Heart left ventricle (tissue), 16 donors: ENCODE results near the gene GSG1L. TPM values are rescaled to one million over a fixed set of nuclear protein-coding genes. Genes with fewer than 3 reads are reported as not detected.

Experiments used
- ATAC-seq, 4 donors: fragments of 200-7000 bp; cut with Tn5 transposase; one replicate each; pipeline ENCODE4 v1.9.1; 2020 to 2022; ENCODE audit warnings: moderate library complexity in 4 of 4, mild to moderate bottlenecking in 3 of 4, moderate number of reproducible peaks in 1 of 4
- DNase-seq, 5 donors: peaks; one replicate each; pipeline ENCODE4 v3.0.0-alpha.2; 2020
- H3K27ac ChIP-seq, 12 donors: fragments of 200-600 bp; sonication (generic) in 4 of 12; one replicate each; pipeline versions ENCODE4 v1.5.0 to v1.8.0; 2016 to 2022; ENCODE audit warnings: mild to moderate bottlenecking in 2 of 12
- H3K27me3 ChIP-seq, 9 donors: fragments of 200-600 bp; sonication (generic) in 2 of 9; one replicate each; pipeline versions ENCODE4 v1.5.1 to v1.8.0; 2016 to 2022; ENCODE audit warnings: mild to moderate bottlenecking in 3 of 9
- H3K36me3 ChIP-seq, 9 donors: fragments of 200-600 bp; sonication (generic) in 2 of 9; one replicate each; pipeline versions ENCODE4 v1.5.0 to v1.8.0; 2018 to 2022; ENCODE audit warnings: mild to moderate bottlenecking in 2 of 9
- H3K4me1 ChIP-seq, 12 donors: fragments of 200-600 bp; sonication (generic) in 4 of 12; one replicate each; pipeline versions ENCODE4 v1.5.0 to v1.8.0; 2016 to 2022; ENCODE audit warnings: mild to moderate bottlenecking in 3 of 12
- H3K4me3 ChIP-seq, 12 donors: fragments of 200-600 bp; sonication (generic) in 4 of 12; one replicate each; pipeline versions ENCODE4 v1.5.0 to v1.8.0; 2017 to 2022; ENCODE audit warnings: mild to moderate bottlenecking in 9 of 12, moderate library complexity in 4 of 12
- H3K9me3 ChIP-seq, 12 donors: fragments of 200-600 bp; sonication (generic) in 4 of 12; one replicate each; pipeline versions ENCODE4 v1.5.0 to v1.8.0; 2016 to 2022; ENCODE audit warnings: mild to moderate bottlenecking in 1 of 12
- CTCF ChIP-seq, 12 donors: fragments of 200-600 bp; sonication (generic) in 4 of 12; IDR thresholded peaks; one replicate each; pipeline versions ENCODE4 v1.5.0 to v1.8.0; 2018 to 2022; ENCODE audit warnings: antibody characterized with exemption in 12 of 12, mild to moderate bottlenecking in 5 of 12
- POLR2A ChIP-seq, 2 donors: fragments of 450-650 bp; IDR thresholded peaks; one replicate each; pipeline ENCODE4 v1.6.1; 2017; ENCODE audit warnings: antibody characterized with exemption in 2 of 2, mild to moderate bottlenecking in 2 of 2, moderate library complexity in 2 of 2
- WGBS, 4 donors: extraction: QIAGEN DNeasy Blood & Tissue Kit in 2 of 4; methylation state at CpG; one replicate each; pipeline versions ENCODE4 v1.1.5 to v1.1.7; 2013 to 2018; 5-methylcytosine and 5-hydroxymethylcytosine counted together
- intact Hi-C, 10 donors: fragments of 100-400 bp; cut with DNase I; formaldehyde crosslinking; loops; one replicate each; pipeline versions ENCODE4 v1.11.1 to v1.14.2; 2022
- polyA plus RNA-seq, 2 donors: library from polyadenylated mRNA; stranded (reverse); fragments of 200-250 nt; gene quantifications; one replicate each; pipeline ENCODE4 v1.2.3, GENCODE V29; 2013
- total RNA-seq, 9 donors: library from RNA; depleted of rRNA in 2 of 9; stranded (reverse); fragments of >200 nt in 2 of 9; fragmentation: NEBNext Ultra II Directional in 3 of 9; extraction: Animal tissue kit (Norgen Biotek cat#: 25700) in 3 of 9; gene quantifications; one replicate each; pipeline versions ENCODE4 v1.1.0 to v1.2.4, GENCODE V29; 2016 to 2023
- donor health status: ischemic (EF 13 %, LVEDD 7.1; RV severe dilation, severe dysfunction).
- donor health status: healthy with polysubstance abuse.
- donor health status: DM: no; HTN: yes; CAD: no.
- donor health status: DM: no; HTN: no; CAD: no.
- donor health status: ischemic (EF 25% LVEDD 6.9; RV normal size, moderate dysfunction).
- donor health status: ischemic (EF 25% LVEDD 5.7; RV mildly dilated, moderate dysfunction).
- donor health status: healthy.
- donor health status: DM: yes; HTN: yes; CAD: no.
- donor health status: ischemic (EF 35%, LVEDD 5.7; RV mildly dilated, moderate dysfunction).
- donor health status: nonischemic (EF 11% LVEDD 7.7; RV severe dilation, severe dysfunction).
- donor health status: DM: yes; HTN: yes; CAD: no.
- donor health status: PGD.
- donor health status: ischemic (EF 29% LVEDD 5.4; RV normal size, mild dysfunction).
- donor health status: nonischemic (EF 23%, LVEDD 6.1; RV moderate dilation, normal function).

GSG1L gene
- total and polyA plus RNA-seq, 11 donors, result 0.11 to 8.7 (median 1.8) TPM; not detected in 4

DNA sequence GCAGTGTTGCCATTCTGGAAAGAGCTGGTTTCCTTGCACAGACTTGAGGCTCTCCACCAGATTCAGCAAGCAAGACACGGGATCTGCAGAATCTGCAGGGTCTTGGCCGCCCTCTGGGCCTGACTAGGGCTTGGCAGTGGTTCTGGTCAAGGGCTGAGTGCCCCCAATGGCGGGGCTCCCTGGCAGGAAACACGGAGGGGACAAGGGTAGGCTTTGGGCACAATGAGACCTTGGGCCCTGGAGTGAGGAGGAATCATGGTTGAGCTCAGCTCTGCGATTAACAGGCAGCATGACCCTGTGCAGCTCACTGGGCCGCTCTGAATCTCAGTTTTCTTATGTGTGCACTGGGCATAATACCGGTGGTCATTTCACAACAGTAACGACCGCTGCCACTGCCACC is 249.9 kb downstream of the GSG1L start:
- 88 to 95% (median 90%) methylated on average over 9 of the region's 9 CpGs for WGBS, 4 donors
- no peaks in the 10 kb centered on the region for H3K4me1 ChIP-seq
- no peak for ATAC-seq
- no peaks in the 10 kb centered on the region for H3K36me3 ChIP-seq
- intact Hi-C loops, result no loop called here
- no peak for DNase-seq
- no peak overlapping the region for H3K4me3 ChIP-seq
- TF ChIP-seq CTCF (IDR thresholded peaks at IDR 0.05), result no peak
- TF ChIP-seq POLR2A (IDR thresholded peaks at IDR 0.05), result no peak
- peaks cover 0 to 13% (median 0%) of the 10 kb centered on the region in 9 donors for H3K27me3 ChIP-seq
- peaks cover 0 to 5% (median 0%) of the 10 kb centered on the region in 12 donors for H3K9me3 ChIP-seq
- no peak overlapping the region for H3K27ac ChIP-seq

GRCh38 chr16:27811881-27812280 is 251.6 kb downstream of the GSG1L start:
- H3K9me3 ChIP-seq, result peaks cover 0 to 5% (median 0%) of the 10 kb centered on the region in 12 donors
- intact Hi-C loops, result no loop called here

GRCh38 chr16:27806986-27807385 is 256.5 kb downstream of the GSG1L start:
- DNase-seq (no peak), ATAC-seq (no peak)
- H3K4me1 ChIP-seq, result no peaks in the 10 kb centered on the region
- H3K4me3 ChIP-seq, result no peak overlapping the region
- peaks cover 0 to 15% (median 0%) of the 10 kb centered on the region in 9 donors for H3K27me3 ChIP-seq
- TF ChIP-seq CTCF (IDR thresholded peaks at IDR 0.05) (no peak), POLR2A (IDR thresholded peaks at IDR 0.05) (no peak)
- 55 to 60% (median 59%) methylated on average over 5 of the region's 5 CpGs for WGBS, 4 donors
- intact Hi-C loops, result no loop called here
- H3K9me3 ChIP-seq, result peaks cover 0 to 5% (median 0%) of the 10 kb centered on the region in 12 donors
- H3K27ac ChIP-seq, result no peak overlapping the region
- H3K36me3 ChIP-seq, result no peaks in the 10 kb centered on the region

More at GRCh38 chr16:27811881-27812280, 251.6 kb downstream of the GSG1L start:
- DNase-seq (no peak), ATAC-seq (no peak)
- Histone ChIP-seq H3K27ac (no peak overlapping the region), H3K36me3 (no peaks in the 10 kb centered on the region), H3K27me3 (peaks cover 0 to 3% (median 0%) of the 10 kb centered on the region in 9 donors), H3K4me1 (no peaks in the 10 kb centered on the region), H3K4me3 (no peak overlapping the region)
- WGBS, 4 donors, result 73 to 87% (median 76%) methylated on average over 3 of the region's 3 CpGs
- TF ChIP-seq CTCF (IDR thresholded peaks at IDR 0.05) (no peak), POLR2A (IDR thresholded peaks at IDR 0.05) (no peak)

GRCh38 chr16:27806388-27806787 is 257.1 kb downstream of the GSG1L start:
- Histone ChIP-seq H3K9me3 (peaks cover 0 to 5% (median 0%) of the 10 kb centered on the region in 12 donors), H3K36me3 (no peaks in the 10 kb centered on the region), H3K27ac (no peak overlapping the region), H3K4me3 (no peak overlapping the region), H3K4me1 (no peaks in the 10 kb centered on the region), H3K27me3 (peaks cover 0 to 15% (median 0%) of the 10 kb centered on the region in 9 donors)
- intact Hi-C loops, result no loop called here
- ATAC-seq (no peak), DNase-seq (no peak)
- TF ChIP-seq CTCF (IDR thresholded peaks at IDR 0.05) (no peak), POLR2A (IDR thresholded peaks at IDR 0.05) (no peak)
